Keratinocyte (primary cell): ENCODE data around the gene QSOX1. TPM values are rescaled to one million over a fixed set of nuclear protein-coding genes. Genes with fewer than 3 reads are reported as not detected.

Experiments used
- DNase-seq: peaks from one replicate; pipeline ENCODE4 v3.0.0-alpha.2; 2011; ENCODE audit warnings: low read depth, missing footprints, low spot score
- FAIRE-seq: peaks from 2 replicates; lab custom pipeline; 2011; peaks lifted over from hg19 to GRCh38; lab: Jason Lieb, UNC
- H2AFZ ChIP-seq: 2 replicates; pipeline ENCODE4 v1.6.0; 2012; ENCODE audit warnings: low read length, control low read depth, inconsistent platforms; ENCODE audit not compliant: control insufficient read depth
- H3K27ac ChIP-seq: 2 replicates; pipeline ENCODE4 v1.5.1; 2011; ENCODE audit warnings: low read length; ENCODE audit not compliant: control insufficient read depth, insufficient read depth
- H3K27me3 ChIP-seq: 3 replicates; pipeline ENCODE4 v1.6.0; 2011; ENCODE audit warnings: low read length; ENCODE audit not compliant: control insufficient read depth, insufficient read depth; ENCODE audit errors: extremely low read depth
- H3K36me3 ChIP-seq, 2 experiments: 2 replicates in 1 of 2; 3 replicates in 1 of 2; pipeline ENCODE4 v1.5.1; 2011; ENCODE audit warnings: low read length in 2 of 2, mild to moderate bottlenecking in 1 of 2; ENCODE audit not compliant: control insufficient read depth in 2 of 2, insufficient read depth in 2 of 2; ENCODE audit errors: extremely low read depth in 1 of 2
- H3K4me1 ChIP-seq: 3 replicates; pipeline ENCODE4 v1.5.1; 2011; ENCODE audit warnings: low read length; ENCODE audit not compliant: control insufficient read depth, insufficient read depth; ENCODE audit errors: extremely low read depth
- H3K4me2 ChIP-seq: 3 replicates; pipeline ENCODE4 v1.6.0; 2011; ENCODE audit warnings: low read depth, low read length; ENCODE audit not compliant: control insufficient read depth, insufficient read depth; ENCODE audit errors: extremely low read depth
- H3K4me3 ChIP-seq, 3 experiments: fragments of 200-600 bp in 1 of 3; sonication (generic) in 1 of 3; 2 replicates in 2 of 3; 3 replicates in 1 of 3; pipeline ENCODE4 v1.5.1; 2011 to 2016; ENCODE audit warnings: low read length in 3 of 3, mild to moderate bottlenecking in 3 of 3, control low read depth in 2 of 3, inconsistent platforms in 1 of 3, low read depth in 1 of 3, mixed read lengths in 1 of 3, mixed run types in 1 of 3, moderate library complexity in 1 of 3; ENCODE audit not compliant: control insufficient read depth in 2 of 3, insufficient read depth in 2 of 3; ENCODE audit errors: extremely low read depth in 1 of 3
- H3K79me2 ChIP-seq: 2 replicates; pipeline ENCODE4 v1.6.0; 2012; ENCODE audit warnings: low read length; ENCODE audit not compliant: control insufficient read depth, insufficient read depth
- H3K9ac ChIP-seq: 3 replicates; pipeline ENCODE4 v1.6.0; 2011; ENCODE audit warnings: low read length; ENCODE audit not compliant: control insufficient read depth, insufficient read depth; ENCODE audit errors: extremely low read depth
- H3K9me1 ChIP-seq: 3 replicates; pipeline ENCODE4 v1.6.0; 2011; ENCODE audit warnings: low read length; ENCODE audit not compliant: control insufficient read depth, insufficient read depth; ENCODE audit errors: extremely low read depth
- H3K9me3 ChIP-seq: 2 replicates; pipeline ENCODE4 v1.5.1; 2012; ENCODE audit warnings: low read depth, low read length; ENCODE audit not compliant: control insufficient read depth
- H4K20me1 ChIP-seq: 3 replicates; pipeline ENCODE4 v1.6.0; 2011; ENCODE audit warnings: low read length; ENCODE audit not compliant: control insufficient read depth, insufficient read depth; ENCODE audit errors: extremely low read depth
- CTCF ChIP-seq, 3 experiments: IDR thresholded peaks in 1 of 3; conservative IDR thresholded peaks in 1 of 3; optimal IDR thresholded peaks in 1 of 3; 2 replicates in 2 of 3; 3 replicates in 1 of 3; pipeline versions ENCODE3 to v1.5.1; 2011; ENCODE audit warnings: low read length in 3 of 3, mild to moderate bottlenecking in 3 of 3, moderate library complexity in 2 of 3, control low read depth in 1 of 3, inconsistent platforms in 1 of 3; ENCODE audit not compliant: insufficient read depth in 2 of 3; ENCODE audit errors: extremely low read depth in 1 of 3
- EZH2 ChIP-seq: IDR thresholded peaks from one replicate; pipeline ENCODE4 v1.6.1; 2012; ENCODE audit warnings: inconsistent platforms, mild to moderate bottlenecking, low read length, moderate library complexity
- dilution Hi-C: fragments of 300-500 bp; cut with MboI; formaldehyde crosslinking; loops from one replicate; pipeline ENCODE4 v1.7.0; 2020; ENCODE audit warnings: low sequenced_read_pairs; ENCODE audit not compliant: extremely low pct_ligation_motif_present
- polyA plus RNA-seq, 5 experiments: library from polyadenylated mRNA; depleted of rRNA in 3 of 5; stranded (reverse) in 3 of 5; stranded (forward) in 1 of 5; unstranded in 1 of 5; fragments of >200 nt; gene quantifications; 1 replicate in 1 of 5; 2 replicates in 3 of 5; 3 replicates in 1 of 5; pipeline versions ENCODE4 v1.2.1 to v1.2.3, GENCODE V29; 2011 to 2012; ENCODE audit warnings: missing spikeins in 2 of 5, low read depth in 1 of 5, low replicate concordance in 1 of 5

The QSOX1 gene
- polyA plus RNA-seq, 1 donor (not counting 4 experiments of a cell fraction or from before 2014, with no cell fraction given), result 57.6 TPM

DNA sequence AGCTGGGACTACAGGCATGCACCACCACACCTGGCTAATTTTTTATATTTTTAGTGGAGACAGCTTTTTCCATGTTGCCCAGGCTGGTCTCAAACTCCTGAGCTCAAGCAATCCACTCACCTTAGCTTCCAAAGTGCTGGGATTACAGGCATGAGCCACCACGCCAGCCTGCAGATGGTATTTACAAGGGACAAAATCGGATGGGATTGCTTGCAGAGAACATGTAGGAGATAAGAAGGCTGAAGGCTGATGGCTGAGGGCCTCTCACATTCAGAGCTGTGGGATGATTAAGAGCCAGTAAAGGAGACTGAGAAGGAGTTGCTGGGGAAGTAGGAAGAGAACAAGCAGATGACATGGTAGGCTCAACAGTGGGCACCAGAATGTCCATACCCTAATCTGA is 24.0 kb upstream of the QSOX1 start:
- FAIRE-seq, result no peak
- no peak overlapping the region for H3K27ac ChIP-seq
- no peaks in the 10 kb centered on the region for H3K27me3 ChIP-seq
- no peaks in the 10 kb centered on the region for H3K9me1 ChIP-seq
- no peak for DNase-seq
- no peak overlapping the region for H3K4me2 ChIP-seq
- H3K4me1 ChIP-seq, result peaks cover 8% of the 10 kb centered on the region
- H3K79me2 ChIP-seq, result no peaks in the 10 kb centered on the region
- no peak for TF ChIP-seq EZH2
- no peak for TF ChIP-seq CTCF (optimal IDR thresholded peaks at IDR 0.05 in 1 of 3, IDR thresholded peaks at IDR 0.05 in 1 of 3, conservative IDR thresholded peaks at IDR 0.05 in 1 of 3; ENCODE audit: extremely low read depth in 1 of 3, insufficient read depth in 2 of 3, low read length in 3 of 3)
- no peak overlapping the region for H3K4me3 ChIP-seq
- dilution Hi-C loops, result no loop called here
- no peaks in the 10 kb centered on the region for H4K20me1 ChIP-seq
- H3K9ac ChIP-seq, result no peak overlapping the region
- H2AFZ ChIP-seq, result no peak overlapping the region
- H3K9me3 ChIP-seq, result no peaks in the 10 kb centered on the region
- no peaks in the 10 kb centered on the region for H3K36me3 ChIP-seq

DNA sequence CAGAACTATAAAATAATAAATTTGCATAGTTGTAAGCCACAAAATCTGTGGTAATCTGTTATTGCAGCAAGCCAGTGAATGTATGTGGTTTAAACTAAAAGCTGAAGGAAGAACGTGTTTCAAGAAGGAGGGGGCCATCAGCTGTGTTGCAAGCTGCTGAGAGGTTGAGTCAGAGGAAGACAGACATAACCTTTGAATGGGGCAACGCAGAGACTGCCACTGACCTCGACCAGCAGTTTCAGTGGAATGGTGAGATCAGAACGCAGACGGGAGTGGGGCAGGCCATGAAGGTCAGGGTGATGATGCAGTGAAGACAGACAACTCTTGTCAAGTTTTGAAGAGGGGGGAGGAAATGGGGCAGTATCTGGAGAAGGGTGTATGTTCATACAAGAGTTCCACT is 23.2 kb upstream of the QSOX1 start:
- no peaks in the 10 kb centered on the region for H3K9me1 ChIP-seq
- FAIRE-seq (no peak), DNase-seq (no peak)
- H3K79me2 ChIP-seq, result no peaks in the 10 kb centered on the region
- no peak for TF ChIP-seq EZH2
- TF ChIP-seq CTCF (optimal IDR thresholded peaks at IDR 0.05 in 1 of 3, IDR thresholded peaks at IDR 0.05 in 1 of 3, conservative IDR thresholded peaks at IDR 0.05 in 1 of 3; ENCODE audit: extremely low read depth in 1 of 3, insufficient read depth in 2 of 3, low read length in 3 of 3), result no peak
- no peak overlapping the region for H2AFZ ChIP-seq
- H3K4me2 ChIP-seq, result no peak overlapping the region
- no peak overlapping the region for H3K9ac ChIP-seq
- peaks cover 10% of the 10 kb centered on the region for H3K4me1 ChIP-seq
- no peaks in the 10 kb centered on the region for H3K36me3 ChIP-seq
- no peak overlapping the region for H3K27ac ChIP-seq
- dilution Hi-C loops, result no loop called here
- no peaks in the 10 kb centered on the region for H4K20me1 ChIP-seq
- no peaks in the 10 kb centered on the region for H3K27me3 ChIP-seq
- no peak overlapping the region for H3K4me3 ChIP-seq
- H3K9me3 ChIP-seq, result no peaks in the 10 kb centered on the region
